HG03521 (cell line): ENCODE measurements around the gene HERC2.

Source experiments
- ATAC-seq: cut with Tn5 transposase; IDR thresholded peaks from one replicate; pipeline ENCODE4 v1.9.1; 2021; ENCODE audit warnings: mild to moderate bottlenecking, moderate library complexity; ENCODE audit not compliant: unreplicated experiment

Gene HERC2

GRCh38 chr15:28116521-28117431 is 205.2 kb downstream of the HERC2 start:
- no peak for ATAC-seq

- ATAC-seq = no peak
Measured at GRCh38 chr15:28115871-28116270, 206.1 kb downstream of the HERC2 start.

GRCh38 chr15:28114721-28115622 is 207.0 kb downstream of the HERC2 start:
- no peak for ATAC-seq

- ATAC-seq = no peak
Measured at GRCh38 chr15:28114114-28114455, 207.9 kb downstream of the HERC2 start.

GRCh38 chr15:28113394-28114113 is 208.4 kb downstream of the HERC2 start:
- ATAC-seq = no peak

- ATAC-seq = no peak
Measured at GRCh38 chr15:28112962-28113361, 209.0 kb downstream of the HERC2 start.

GRCh38 chr15:28112101-28112760 is 209.7 kb downstream of the HERC2 start:
- ATAC-seq = no peak

- ATAC-seq = no peak
Measured at GRCh38 chr15:28111543-28111942, 210.4 kb downstream of the HERC2 start.

GRCh38 chr15:28110481-28110881 is 211.5 kb downstream of the HERC2 start:
- ATAC-seq = no peak

GRCh38 chr15:28109626-28110455 is 212.1 kb downstream of the HERC2 start:
- ATAC-seq = no peak

GRCh38 chr15:28107904-28108275 is 214.1 kb downstream of the HERC2 start:
- ATAC-seq = no peak

- ATAC-seq = no peak
Measured at GRCh38 chr15:28107111-28107903, 214.7 kb downstream of the HERC2 start.

GRCh38 chr15:28106294-28107110 is 215.5 kb downstream of the HERC2 start:
- no peak for ATAC-seq

GRCh38 chr15:28105793-28106192 is 216.2 kb downstream of the HERC2 start:
- no peak for ATAC-seq

GRCh38 chr15:28105224-28105791 is 216.7 kb downstream of the HERC2 start:
- ATAC-seq = no peak

GRCh38 chr15:28104326-28104725 is 217.7 kb downstream of the HERC2 start:
- ATAC-seq = no peak

- no peak for ATAC-seq
Measured at GRCh38 chr15:28103831-28104230, 218.1 kb downstream of the HERC2 start.

GRCh38 chr15:28101983-28102441 is 220.0 kb downstream of the HERC2 start:
- ATAC-seq = no peak
